Measurements from ENCODE around the gene XPC.
"Not testable (repeated sequence)": the region's sequence is repeated elsewhere in the genome, so short reads cannot be mapped to it uniquely, and the experiment has no call there.

Gene XPC

DNA sequence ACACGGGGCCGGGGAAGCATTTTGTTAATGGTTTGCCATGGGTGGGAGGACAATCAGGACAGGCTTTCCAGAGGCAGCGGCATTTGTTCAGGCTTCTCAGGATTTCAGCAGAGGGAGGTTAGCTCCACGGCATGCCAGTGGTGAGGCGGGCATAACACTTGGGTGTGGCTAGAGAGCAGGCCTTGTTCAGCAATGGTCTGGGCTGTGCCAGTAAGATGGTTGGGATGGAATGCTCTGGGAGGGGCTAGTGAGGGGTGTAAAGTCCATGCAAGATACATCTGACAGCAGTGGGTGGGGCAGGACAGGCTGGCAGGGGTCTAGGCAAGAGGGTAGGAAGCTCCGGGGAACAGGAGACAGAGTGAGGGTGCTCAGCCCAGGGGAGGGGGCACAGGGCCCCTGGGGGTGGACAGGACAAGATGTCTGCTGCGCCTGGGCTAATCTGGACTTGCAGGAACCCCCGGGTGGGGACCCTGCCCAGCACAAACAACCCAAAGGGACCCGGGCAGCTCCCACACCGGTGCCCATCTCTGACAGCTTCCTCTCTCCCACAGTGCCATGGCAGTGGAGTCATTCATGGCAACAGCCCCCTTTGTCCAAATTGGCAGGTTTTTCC is 45.1 kb downstream of the XPC start:
- peak; percentile 16 for DNase-seq (ENCODE audit: low read depth)

DNA sequence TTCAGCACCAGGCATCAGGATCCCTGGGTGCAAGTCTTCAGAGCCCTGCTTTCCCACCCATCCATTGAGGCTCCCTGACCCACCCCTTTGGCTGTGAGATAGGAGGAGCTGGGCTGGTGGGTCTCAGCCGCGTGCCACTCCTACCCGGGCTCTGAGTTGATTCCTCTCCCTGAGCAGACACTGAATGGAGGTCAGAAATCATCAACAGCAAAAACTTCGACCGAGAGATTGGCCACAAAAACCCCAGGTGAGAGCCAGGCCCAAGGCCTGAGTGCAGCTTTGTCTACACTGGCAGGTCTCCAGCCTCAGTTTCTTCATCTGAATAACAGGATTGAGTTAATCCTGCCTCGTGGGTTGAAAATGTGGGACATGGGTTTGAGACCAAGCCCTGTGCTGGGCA is 45.7 kb downstream of the XPC start:
- DNase-seq (ENCODE audit: low read depth) = no peak

- DNase-seq (ENCODE audit: low read depth) = no peak
These were observed 46.3 kb downstream of the XPC start for GRCh38 chr3:14132120-14132519.

- no peak for DNase-seq (ENCODE audit: low read depth)
These were observed 47.3 kb downstream of the XPC start for GRCh38 chr3:14131134-14131533.

- no peak for DNase-seq (ENCODE audit: low read depth)
These were observed 47.7 kb downstream of the XPC start for GRCh38 chr3:14130707-14131106.

GRCh38 chr3:14130230-14130629 is 48.2 kb downstream of the XPC start:
- DNase-seq (ENCODE audit: low read depth) = no peak

DNA sequence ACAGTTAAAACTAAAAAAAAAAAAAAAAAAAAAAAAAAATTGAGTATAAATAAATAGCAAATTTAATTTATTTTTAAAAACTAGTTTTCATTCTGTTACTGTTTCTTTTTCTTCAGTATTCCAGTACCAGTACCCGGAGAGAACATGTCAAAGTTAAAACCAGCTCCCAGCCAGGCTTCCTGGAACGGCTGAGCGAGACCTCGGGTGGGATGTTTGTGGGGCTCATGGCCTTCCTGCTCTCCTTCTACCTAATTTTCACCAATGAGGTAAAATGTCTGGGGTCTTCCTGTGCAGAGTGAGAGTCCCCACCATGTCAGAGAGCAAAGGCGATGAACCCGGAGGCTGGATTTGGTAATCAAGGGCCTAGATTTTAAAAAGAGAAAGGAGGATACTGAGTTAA is 49.1 kb downstream of the XPC start:
- DNase-seq (ENCODE audit: low read depth) = no peak

DNA sequence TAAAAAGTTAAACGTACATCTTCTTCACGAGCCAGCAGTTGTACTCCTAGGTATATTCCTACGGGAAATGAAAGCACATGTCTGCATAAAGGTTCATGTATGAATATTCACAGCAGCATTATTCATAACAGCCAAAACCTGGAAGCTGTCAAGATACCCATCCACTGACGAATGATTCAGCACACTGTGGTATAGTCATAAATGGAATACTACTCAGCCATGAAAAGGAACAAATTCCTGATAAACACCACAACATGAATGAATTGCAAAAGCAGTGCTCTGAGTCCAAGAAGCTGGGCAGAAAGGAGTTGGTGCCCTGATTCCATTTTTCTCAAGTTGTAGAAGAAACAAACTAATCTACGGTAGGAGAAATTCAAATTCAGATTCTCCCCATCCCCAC is 49.7 kb downstream of the XPC start:
- DNase-seq (ENCODE audit: low read depth) = no peak

DNA sequence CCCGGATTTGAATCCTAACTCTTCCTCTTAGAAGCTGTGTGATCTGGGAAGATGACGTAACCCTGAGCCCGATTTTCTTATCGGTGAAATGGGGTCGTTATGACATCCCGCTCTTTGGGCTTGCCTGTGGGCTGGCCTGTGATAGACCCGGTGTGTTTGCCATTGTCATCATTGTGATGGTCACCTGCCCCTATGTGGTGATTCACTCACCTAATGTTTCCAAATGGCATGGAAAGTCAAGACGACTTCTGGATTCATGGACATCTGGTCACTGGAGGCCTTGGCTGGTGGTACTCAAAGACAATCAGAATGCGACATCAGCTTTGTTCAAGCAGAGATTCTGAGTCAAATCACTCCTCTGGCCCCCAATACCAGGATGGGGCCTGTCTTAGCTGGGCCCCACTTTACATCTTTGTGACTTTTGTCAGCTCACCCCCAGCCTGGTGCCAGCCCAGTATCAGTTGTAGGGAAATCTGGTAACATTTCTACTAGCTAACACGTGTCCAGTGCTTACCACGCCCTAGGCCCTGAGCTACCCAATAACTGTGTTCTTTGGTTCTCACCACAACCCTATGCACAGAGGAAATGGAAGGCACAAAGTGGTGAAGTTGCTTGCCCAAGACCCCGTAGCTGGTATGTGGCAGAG is 50.8 kb downstream of the XPC start:
- DNase-seq (ENCODE audit: low read depth) = no peak

DNA sequence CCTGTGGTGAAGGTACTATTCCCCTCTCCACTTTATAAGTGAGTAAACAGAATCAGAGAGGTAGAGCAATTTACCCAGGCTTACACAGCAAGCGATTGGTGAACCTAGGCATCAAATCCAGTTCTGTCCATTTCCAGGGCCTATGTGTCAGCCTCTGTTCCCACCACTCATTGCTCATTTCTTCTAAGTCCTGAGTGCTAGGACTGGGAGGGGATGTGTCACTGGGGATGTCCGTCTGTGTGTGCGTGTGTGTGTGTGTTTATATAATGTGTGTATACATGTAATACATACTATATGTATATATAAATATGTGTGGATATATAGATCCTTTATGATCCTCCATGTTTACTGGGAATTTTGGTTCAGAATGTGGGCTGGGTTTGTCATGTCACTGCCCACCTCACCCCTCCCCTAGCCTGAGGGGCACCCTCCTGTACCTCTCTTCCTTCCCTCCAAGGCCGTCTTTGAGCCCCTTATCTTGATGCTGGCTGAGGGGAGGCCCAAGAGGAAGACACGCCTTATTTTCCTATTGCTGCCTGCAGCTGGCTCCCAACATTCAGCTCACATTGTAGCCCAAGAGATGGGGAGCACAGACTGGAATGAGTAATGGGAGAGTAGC is 51.4 kb downstream of the XPC start:
- no peak for DNase-seq (ENCODE audit: low read depth)

GRCh38 chr3:14126017-14126886 is 52.1 kb downstream of the XPC start:
- DNase-seq (ENCODE audit: low read depth) = no peak

DNA sequence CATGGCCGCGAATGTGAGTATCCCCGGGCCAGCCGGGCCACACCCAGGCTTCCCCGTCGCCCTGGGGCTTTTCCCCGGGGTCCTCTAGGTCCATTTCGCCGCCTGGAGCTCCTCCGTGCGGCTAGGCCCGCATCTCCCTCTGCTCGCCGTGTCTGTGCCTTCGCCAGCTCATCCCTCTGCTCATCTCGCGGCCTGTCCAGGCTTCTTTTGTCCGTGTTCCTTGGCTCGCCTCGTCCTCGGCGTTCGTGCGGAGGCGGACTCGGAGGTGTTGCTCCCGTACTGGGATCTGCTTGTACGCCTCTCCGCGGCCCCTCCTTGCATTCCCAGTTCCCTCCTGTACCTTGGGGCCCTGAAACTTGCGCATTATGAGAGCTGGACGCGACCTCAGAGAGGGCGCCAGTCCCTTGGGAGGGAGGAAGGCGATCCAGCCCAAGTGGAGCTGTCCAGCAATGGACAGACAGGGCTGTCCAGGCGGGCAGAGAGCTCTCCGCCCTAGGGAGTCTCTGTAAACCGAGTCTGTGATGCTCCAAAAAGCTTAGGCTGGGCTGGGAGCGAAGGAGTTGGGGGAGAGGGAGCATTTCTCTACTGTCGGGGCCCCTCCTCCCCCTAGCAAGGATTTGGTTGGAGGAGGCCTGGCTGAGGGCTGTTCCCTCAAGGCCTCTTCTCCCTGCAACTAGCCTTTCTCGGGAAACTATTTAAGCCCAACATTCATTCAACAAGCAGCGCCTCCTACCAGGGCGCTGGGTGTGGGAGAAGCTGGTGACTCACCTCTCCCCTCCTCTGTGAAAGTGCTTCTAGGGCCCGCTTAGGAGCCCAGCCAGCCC is 53.0 kb downstream of the XPC start:
- DNase-seq (ENCODE audit: low read depth) = peak; percentile 91

DNA sequence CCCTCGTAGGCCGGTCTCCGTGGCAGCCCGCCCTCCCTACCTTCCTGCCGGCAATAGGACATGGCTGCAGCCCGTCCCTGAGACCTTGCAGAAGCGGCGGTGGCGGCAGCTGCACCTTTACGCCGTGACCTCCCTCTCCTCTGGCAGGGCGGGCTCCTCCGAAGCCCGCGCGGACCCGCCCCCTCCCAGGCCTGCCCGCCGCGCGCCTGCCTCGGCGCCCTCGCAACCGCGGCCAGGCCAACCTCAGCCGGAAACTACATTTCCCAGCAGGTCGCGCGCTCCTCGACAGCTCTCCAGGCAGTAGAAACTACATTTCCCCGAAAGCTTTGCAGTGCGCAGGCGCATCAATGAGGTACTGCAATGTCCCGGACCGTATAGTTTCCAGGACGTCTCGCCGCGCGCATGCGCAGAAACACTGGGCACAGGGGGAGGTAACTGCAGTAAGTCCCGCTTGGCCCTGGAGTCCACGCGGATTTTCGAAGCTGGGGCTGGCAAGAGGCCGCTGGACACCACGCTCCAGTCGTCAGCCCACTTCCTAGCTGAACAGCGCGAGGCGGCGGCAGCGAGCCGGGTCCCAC is 53.7 kb downstream of the XPC start, which contains the start of the genes CHCHD4 and TMEM43:
Gene CHCHD4 (minus strand): TSS at position 256 of the 578 bp plus-strand sequence. CDS start 194 bp downstream, at position 62.
Gene TMEM43 (plus strand): TSS at position 438 of the 578 bp plus-strand sequence. CDS start 142 bp downstream, outside the sequence.
- peak; percentile 99 for DNase-seq (ENCODE audit: low read depth)

DNA sequence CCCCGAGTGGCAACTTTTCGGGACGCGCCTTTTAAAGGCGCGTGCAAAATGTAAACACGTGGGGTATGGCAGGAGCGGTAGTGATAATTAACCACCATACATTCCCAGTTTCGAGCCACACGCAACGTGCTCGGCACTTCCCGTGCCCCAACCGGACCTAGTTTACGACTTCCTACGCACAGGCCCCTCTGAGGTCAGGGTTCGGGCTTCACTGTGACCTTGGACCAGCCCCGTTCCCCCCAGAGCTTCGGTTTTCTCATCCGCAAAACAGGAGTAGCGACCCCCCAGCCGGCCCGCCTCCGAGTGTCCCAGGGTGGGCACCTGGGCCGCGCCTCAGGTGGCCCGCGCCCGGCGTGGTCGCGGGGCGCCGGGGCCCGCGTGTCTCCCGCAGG is 54.2 kb downstream of the XPC start:
- peak; percentile 52 for DNase-seq (ENCODE audit: low read depth)

DNA sequence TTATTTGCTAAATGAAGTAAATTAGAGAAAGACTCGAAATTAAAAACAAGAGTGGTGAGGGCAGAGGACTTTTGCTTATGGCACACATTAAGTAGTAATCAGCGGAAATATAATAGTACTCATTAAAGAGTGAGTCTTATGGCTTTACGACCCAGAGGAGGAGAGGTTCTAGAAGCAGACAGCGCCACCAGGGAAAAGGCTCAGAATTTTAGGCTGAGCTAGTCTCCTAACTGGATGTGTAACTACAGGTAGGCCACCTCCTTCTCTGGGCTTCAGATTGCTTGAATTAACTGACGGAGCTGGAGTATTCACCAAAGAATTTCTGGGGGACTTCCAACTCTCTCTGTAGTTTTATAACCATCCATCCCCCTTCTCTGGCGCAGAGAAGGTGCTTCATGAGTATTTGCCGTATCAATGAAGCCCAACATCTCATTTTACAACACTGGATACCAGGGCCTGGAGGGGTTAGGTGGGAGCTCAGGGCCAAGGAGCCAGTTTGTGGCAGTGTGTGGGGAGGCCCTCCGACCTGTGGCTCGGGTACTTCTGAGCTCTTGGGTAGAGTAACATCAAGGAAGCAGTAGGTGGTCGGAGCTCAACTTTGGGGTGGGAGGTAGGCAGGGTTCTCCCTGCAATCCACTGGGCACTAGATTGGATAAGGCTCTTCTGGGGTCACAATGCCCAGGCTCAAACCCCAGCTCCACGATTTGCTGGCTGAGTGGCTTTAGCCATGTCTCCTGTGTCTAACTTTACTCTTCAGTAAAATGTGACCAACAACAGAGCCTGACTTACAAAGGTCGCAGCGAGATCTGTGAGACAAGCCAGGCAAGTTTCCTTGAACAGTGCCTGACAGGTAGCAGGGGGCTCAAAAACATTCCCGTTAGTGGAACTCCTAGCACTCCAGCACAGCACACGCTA is 54.8 kb downstream of the XPC start:
- DNase-seq (ENCODE audit: low read depth) = no peak

GRCh38 chr3:14122301-14122700 is 56.1 kb downstream of the XPC start:
- no peak for DNase-seq (ENCODE audit: low read depth)

- no peak for DNase-seq (ENCODE audit: low read depth)
These were observed 56.5 kb downstream of the XPC start for GRCh38 chr3:14121859-14122258.

DNA sequence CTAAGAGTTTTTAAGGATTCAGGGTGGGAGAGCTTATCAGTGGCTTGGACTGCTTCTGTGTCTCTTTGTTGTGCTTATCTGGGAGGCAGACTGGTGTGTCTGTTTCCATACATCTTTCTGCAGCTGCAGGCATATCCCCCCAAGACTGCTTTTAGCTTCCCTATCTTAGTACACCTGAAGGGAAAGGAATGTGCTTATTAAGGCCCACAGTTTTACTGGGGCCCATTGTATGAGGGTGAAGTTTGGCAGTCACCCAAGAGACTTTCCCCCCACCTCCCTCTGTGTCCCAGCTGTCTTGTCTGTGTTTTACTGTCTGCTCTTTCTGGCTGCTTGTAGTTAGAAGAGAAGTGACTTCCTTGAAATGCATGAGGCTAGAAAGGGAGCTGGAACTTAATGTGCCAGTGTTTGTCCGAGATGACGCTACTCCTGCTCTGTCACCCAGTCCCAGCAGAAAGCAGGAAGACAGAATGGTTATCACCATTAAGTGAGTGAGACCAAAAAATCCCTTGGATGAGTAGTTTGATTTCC is 57.4 kb downstream of the XPC start:
- not testable (repeated sequence) for DNase-seq (ENCODE audit: low read depth)

DNA sequence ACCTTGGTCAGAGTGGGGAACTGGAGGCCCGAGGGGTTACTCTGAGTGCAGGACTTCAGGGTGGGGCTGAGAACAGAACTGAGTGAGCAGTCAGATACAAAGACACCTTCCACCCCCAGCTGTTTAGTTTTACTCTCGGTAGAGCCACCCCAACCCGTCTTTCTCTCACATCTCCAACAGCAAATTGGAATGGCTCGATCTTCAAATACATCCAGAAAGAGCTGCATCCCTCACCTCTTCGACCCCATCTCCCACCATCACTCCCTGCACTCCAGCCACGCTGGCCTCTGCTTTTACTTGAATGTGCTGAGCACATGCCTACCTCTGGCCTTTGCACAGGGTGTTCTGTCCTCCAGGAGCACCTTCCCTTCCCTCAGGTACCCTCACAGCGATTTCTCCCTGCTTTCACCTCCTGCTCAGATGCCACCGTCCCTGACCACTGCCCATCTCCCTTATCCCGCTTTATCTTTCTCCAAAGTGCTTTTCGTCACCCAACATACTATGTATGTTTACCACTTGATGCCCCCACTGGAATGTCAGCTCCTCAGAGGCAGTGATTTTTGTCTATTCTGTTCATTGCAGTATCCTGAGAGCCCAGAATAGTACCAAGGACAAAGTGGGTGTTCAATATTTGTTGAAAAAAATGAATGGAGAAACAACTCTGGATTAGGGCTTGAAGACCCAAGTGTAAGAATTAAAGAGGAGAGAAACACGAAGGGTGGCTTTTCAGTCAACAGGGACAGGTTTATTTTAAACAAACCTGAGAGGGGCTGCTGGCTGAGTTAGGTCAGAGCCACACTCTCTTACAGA is 58.1 kb downstream of the XPC start:
- no peak for DNase-seq (ENCODE audit: low read depth)
